ENCODE results near the gene VGLL3.
"Not testable (repeated sequence)": the region's sequence is repeated elsewhere in the genome, so short reads cannot be mapped to it uniquely, and the experiment has no call there.

Gene VGLL3

GRCh38 chr3:86989611-86990010 is 1.3 kb downstream of the VGLL3 start:
- no peak for DNase-seq (ENCODE audit: low spot score)

- no peak for DNase-seq (ENCODE audit: low spot score)
These were observed 1.9 kb downstream of the VGLL3 start for GRCh38 chr3:86989006-86989405.

GRCh38 chr3:86988235-86988634 is 2.7 kb downstream of the VGLL3 start:
- no peak for DNase-seq (ENCODE audit: low spot score)

- DNase-seq (ENCODE audit: low spot score): no peak
These were observed 3.6 kb downstream of the VGLL3 start for GRCh38 chr3:86987421-86987715.

GRCh38 chr3:86986671-86987420 is 4.1 kb downstream of the VGLL3 start:
- no peak for DNase-seq (ENCODE audit: low spot score)

GRCh38 chr3:86985181-86985826 is 5.6 kb downstream of the VGLL3 start:
- DNase-seq (ENCODE audit: low spot score): no peak

- no peak for DNase-seq (ENCODE audit: low spot score)
These were observed 6.7 kb downstream of the VGLL3 start for GRCh38 chr3:86984271-86984670.

- no peak for DNase-seq (ENCODE audit: low spot score)
These were observed 8.1 kb downstream of the VGLL3 start for GRCh38 chr3:86982883-86983282.

GRCh38 chr3:86978111-86978551 is 12.8 kb downstream of the VGLL3 start:
- DNase-seq (ENCODE audit: low spot score): no peak

GRCh38 chr3:86976219-86976618 is 14.7 kb downstream of the VGLL3 start:
- no peak for DNase-seq (ENCODE audit: low spot score)

GRCh38 chr3:86974177-86974576 is 16.8 kb downstream of the VGLL3 start:
- not testable (repeated sequence) for DNase-seq (ENCODE audit: low spot score)

GRCh38 chr3:86973440-86973839 is 17.5 kb downstream of the VGLL3 start:
- no peak for DNase-seq (ENCODE audit: low spot score)

GRCh38 chr3:86969500-86970189 is 21.3 kb downstream of the VGLL3 start:
- DNase-seq (ENCODE audit: low spot score): peak; percentile 21

- no peak for DNase-seq (ENCODE audit: low spot score)
These were observed 22.6 kb downstream of the VGLL3 start for GRCh38 chr3:86968244-86968932.

- no peak for DNase-seq (ENCODE audit: low spot score)
These were observed 23.9 kb downstream of the VGLL3 start for GRCh38 chr3:86967062-86967461.

GRCh38 chr3:86965166-86965565 is 25.8 kb downstream of the VGLL3 start:
- no peak for DNase-seq (ENCODE audit: low spot score)

- no peak for DNase-seq (ENCODE audit: low spot score)
These were observed 27.3 kb downstream of the VGLL3 start for GRCh38 chr3:86963611-86964010.

- no peak for DNase-seq (ENCODE audit: low spot score)
These were observed 29.7 kb downstream of the VGLL3 start for GRCh38 chr3:86961297-86961696.

GRCh38 chr3:86960550-86960949 is 30.4 kb downstream of the VGLL3 start:
- DNase-seq (ENCODE audit: low spot score): no peak

GRCh38 chr3:86958534-86958933 is 32.4 kb downstream of the VGLL3 start:
- no peak for DNase-seq (ENCODE audit: low spot score)

- DNase-seq (ENCODE audit: low spot score): no peak
These were observed 36.2 kb downstream of the VGLL3 start for GRCh38 chr3:86954747-86955146.

GRCh38 chr3:86954226-86954625 is 36.7 kb downstream of the VGLL3 start:
- DNase-seq (ENCODE audit: low spot score): no peak

GRCh38 chr3:86951322-86951721 is 39.6 kb downstream of the VGLL3 start:
- DNase-seq (ENCODE audit: low spot score): no peak

Measured in kidney capillary endothelial cell (primary cell).